Choroid plexus epithelial cell (primary cell): ENCODE data around the gene PRMT7.
A peak's percentile ranks its signal among the peaks of the same experiment; 100 is the strongest.

ENCODE experiments used
- DNase-seq: peaks from one replicate; pipeline ENCODE4 v3.0.0-alpha.2; 2010; ENCODE audit warnings: low read depth
- H3K4me3 ChIP-seq: 2 replicates; pipeline ENCODE4 v1.5.1; 2011; ENCODE audit warnings: low read depth, mild to moderate bottlenecking, control low read depth, low read length, moderate library complexity
- TF ChIP-seq, protein P1 (sequence below): conservative IDR thresholded peaks from 2 replicates; pipeline ENCODE4 v1.5.1; 2011; ENCODE audit warnings: low read depth, mild to moderate bottlenecking, control low read depth, inconsistent platforms, low read length, moderate library complexity

Gene PRMT7

GRCh38 chr16:68310437-68310773, 414 bp upstream of the PRMT7 start:
- TF ChIP-seq, protein P1, sequence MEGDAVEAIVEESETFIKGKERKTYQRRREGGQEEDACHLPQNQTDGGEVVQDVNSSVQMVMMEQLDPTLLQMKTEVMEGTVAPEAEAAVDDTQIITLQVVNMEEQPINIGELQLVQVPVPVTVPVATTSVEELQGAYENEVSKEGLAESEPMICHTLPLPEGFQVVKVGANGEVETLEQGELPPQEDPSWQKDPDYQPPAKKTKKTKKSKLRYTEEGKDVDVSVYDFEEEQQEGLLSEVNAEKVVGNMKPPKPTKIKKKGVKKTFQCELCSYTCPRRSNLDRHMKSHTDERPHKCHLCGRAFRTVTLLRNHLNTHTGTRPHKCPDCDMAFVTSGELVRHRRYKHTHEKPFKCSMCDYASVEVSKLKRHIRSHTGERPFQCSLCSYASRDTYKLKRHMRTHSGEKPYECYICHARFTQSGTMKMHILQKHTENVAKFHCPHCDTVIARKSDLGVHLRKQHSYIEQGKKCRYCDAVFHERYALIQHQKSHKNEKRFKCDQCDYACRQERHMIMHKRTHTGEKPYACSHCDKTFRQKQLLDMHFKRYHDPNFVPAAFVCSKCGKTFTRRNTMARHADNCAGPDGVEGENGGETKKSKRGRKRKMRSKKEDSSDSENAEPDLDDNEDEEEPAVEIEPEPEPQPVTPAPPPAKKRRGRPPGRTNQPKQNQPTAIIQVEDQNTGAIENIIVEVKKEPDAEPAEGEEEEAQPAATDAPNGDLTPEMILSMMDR: no peak
- DNase-seq: no peak
- H3K4me3 ChIP-seq: peak overlapping the region; percentile 98

GRCh38 chr16:68313116-68313515, 2.3 kb downstream of the PRMT7 start:
- no peak for DNase-seq
- TF ChIP-seq, protein P1: no peak
- H3K4me3 ChIP-seq: no peak overlapping the region

DNA sequence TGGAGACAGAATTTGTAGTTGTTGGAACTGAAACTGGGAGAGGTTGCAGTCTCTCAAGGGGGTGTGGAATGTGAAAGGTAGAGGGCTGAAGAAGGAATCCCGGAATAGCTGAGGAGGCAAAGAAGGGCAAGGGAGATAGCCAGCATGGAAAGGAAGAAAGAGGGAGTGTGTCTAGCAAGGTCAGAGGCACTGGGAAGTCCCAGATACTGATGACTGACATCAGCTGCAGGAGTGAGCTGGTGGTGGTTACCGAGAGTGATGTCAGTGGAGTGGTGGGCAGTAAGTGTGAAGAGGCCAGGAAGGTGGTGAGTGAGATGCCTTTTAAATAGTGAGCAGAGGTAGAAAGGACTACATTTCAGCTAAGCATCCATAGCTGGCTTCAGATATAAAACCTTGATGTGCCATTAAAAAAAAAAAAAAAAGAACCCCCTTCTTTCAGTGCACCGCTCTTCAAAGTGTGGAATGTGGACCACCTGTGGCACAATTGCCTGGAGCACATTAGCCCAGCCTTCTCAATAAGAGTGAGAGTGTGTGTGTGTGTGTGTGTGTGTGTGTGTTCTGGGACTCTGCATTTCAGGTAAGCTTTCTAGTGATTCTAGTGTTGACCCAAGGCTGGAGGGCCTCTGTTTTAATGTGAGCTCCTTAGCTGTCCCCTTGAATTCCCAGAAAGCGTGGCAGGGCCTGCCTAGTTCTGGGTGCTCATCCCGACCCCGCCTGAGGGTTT, 8.5 kb downstream of the PRMT7 start:
- no peak for DNase-seq
- TF ChIP-seq, protein P1: no peak

DNA sequence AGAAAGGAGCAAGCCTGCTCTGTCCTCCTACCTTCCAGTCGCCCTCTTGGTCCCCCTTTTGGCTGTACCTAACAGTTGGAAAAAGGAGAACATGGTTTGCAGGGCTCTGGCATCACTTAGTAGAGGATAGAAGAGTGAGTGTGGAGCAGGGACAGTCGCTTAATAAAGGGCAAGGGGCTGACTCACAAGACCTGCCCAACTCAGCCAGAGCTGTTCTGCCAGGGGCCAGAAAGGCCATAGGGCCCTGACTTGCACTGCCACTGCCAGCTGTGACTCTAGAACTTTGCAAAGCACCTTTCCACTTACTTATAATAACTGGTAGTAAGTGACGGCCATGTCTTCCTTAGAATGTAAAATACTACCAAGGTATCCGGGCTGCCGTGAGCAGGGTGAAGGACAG, 13.5 kb downstream of the PRMT7 start:
- TF ChIP-seq, protein P1: no peak

More for the DNA sequence above, 8.5 kb downstream of the PRMT7 start:
- no peak overlapping the region for H3K4me3 ChIP-seq

DNA sequence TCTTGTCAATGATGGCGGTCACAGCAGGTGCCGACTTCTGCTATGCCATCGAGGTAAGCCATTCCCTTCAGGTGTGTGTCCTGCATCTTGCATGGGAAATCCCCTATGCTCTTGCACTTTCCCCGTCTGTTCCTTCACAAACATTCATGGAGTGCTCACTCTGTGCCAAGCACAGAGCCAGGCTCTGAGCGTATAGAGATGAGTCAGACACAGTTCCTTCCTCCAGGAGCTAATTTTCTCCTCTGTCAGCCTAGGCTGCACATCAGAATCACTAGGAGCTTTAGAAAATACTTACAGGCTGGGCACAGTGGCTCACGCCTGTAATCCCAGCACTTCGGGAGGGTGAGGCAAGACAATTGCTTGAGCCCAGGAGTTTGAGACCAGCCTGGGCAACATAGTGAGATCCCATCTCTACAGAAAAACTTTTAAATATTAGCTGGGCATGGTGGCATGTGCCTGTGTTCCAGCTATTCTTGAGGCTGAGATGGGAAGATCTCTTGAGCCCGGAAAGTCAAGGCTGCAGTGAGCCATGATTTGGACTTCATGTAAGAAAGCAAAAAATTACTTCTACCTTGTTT, 14.1 kb downstream of the PRMT7 start:
- no peak overlapping the region for H3K4me3 ChIP-seq
- DNase-seq: no peak
- TF ChIP-seq, protein P1: no peak

More for the DNA sequence above, 13.5 kb downstream of the PRMT7 start:
- DNase-seq: no peak
- no peak overlapping the region for H3K4me3 ChIP-seq

- H3K4me3 ChIP-seq: no peak overlapping the region
- peak; percentile 94 for DNase-seq
- TF ChIP-seq, protein P1: peak; percentile 96
Measured at GRCh38 chr16:68328151-68328859, 17.5 kb downstream of the PRMT7 start.
